CD4-positive, alpha-beta T cell treated with Interleukin-15 for 4 hours (primary cell): ENCODE results near the gene HOXC5.
"Not testable (repeated sequence)": the region's sequence is repeated elsewhere in the genome, so short reads cannot be mapped to it uniquely, and the experiment has no call there.

ENCODE experiments used
- DNase-seq: peaks from one replicate; pipeline ENCODE4 v3.0.0-alpha.2; 2020; ENCODE audit warnings: low spot score

HOXC5 gene

DNA sequence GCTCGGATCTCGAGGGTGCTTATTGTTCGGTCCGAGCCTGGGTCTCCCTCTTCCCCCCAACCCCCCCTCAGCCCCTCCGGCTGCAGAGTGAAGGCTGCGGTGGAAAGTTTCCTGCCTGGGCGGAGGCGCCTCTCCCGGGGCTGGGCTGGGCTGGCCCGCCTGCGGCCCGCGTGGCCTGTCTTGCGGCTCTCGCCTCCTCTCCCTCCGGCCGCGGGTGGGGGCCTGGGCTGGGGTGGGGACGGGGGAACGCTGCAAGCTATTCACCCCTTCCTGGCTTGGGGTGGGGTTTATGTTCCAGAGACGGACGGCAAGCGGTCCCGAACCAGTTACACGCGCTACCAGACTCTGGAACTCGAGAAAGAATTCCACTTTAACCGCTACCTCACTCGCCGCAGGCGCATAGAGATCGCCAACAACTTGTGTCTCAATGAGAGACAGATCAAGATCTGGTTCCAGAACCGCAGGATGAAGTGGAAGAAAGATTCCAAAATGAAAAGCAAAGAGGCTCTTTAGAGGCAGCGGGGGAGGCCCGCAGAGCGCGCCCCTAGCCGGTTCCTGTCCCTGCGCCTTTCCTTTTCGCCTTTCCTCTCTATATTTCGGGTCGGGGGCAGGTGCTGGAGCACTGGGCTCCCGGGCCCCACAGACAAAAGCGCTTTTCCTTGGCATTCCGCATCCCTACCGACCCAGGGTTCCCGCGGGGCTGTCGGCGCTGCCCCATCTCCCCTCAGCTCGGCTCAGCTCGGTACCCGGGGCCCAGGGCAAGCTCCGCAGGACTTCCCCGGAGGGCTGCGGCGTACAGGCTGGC is 1.3 kb downstream of the HOXC5 start:
- DNase-seq, result no peak

GRCh38 chr12:54034785-54035310 is 2.0 kb downstream of the HOXC5 start:
- no peak for DNase-seq

DNA sequence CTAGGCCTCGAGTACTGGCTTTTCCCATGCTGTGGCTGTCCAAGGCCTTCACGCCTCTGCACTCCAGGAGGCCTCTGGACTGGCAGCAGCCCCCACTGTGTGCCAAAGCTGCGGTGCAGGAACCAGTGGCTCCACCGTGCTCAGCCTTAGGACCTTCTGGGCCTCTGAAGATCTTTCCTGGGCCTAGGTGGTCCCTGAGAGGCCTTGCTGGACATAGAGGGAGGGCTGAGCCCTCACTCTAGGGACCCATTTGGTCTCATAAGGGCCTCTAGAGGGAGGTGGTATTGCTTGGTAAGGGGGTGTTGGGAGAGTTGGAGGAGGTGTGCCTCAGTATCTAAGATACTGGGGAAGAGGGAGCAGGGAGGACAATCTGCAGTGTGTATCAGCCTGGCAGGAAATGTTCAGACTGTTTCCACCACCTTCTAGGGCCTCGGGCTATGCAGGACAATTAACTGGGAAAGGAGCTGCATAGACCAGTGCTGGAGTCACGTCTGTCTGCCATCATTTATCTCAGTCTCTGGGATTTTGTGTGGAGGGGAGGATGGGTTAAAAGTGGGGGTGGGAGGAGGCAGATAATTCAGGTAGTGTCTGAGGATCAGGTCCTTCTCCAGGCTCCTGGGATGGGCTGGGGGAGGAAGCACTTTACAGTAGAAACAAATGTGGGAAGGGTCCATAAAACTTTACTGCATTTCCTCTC is 2.9 kb downstream of the HOXC5 start:
- DNase-seq, result no peak

DNA sequence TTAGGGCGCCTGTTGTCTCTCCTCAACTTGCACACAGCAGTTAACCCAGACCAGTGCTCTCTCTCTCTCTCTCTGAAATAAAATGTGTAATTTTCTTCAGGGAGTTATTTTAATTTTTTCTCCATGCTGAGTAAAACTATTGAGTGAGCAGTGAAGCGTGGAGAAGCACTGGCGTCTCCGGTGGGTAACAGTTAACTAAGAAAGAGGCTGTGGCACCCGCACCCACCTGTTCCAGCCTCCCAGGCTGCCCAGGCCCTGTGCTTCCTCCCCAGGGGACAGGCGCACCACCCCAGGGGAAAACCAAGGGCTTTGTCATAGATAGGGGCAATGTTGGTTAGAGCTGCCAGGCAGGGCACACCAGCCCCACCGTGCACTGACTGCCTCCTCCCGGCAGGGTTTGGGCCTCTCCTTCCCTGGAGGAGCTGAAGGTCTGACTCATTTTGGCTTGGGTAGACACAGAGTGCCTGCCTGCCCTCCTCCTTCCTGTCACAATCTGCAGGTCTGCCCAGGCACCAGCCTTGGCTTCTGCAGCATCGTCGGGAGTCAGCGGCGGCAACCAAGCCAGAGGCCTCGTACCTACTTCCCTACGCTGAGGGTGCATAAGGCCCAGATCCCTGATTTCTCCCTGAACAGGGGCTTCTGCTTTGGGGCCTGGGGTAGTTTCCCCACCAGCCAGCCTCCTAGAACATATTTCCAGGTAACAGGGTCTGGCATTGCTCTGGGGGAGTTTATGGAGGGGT is 3.9 kb downstream of the HOXC5 start:
- DNase-seq, result no peak

GRCh38 chr12:54037360-54038283 is 4.8 kb downstream of the HOXC5 start:
- DNase-seq, result no peak

DNA sequence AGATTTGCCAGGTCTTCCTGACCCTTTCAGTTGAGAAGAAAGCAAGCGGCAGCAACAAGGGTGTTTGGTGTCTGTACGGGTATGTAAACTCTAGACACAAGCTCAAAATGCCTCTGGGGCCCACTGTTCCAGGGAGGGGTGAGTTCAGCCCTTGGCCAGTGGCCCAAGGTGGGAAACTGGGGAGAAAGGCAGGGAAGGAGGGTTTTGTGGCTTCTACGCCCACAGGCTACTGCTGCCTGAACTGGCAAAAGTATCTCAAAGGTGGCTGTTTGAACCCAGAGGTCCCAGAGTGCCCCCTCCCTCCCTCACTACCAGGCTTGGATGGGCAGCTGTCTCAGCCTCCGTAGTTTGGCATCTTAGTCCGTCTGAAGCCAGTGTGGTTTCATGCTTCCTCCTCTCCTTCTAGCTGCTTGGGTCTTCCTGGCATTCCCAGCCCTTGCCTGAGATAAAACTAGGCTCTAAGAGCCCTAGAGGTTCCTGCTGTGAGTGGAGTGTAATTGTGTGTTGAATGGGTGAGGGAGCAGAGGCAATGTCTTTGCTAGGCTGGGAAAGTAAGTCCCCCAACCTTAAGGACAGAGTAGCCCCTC is 5.5 kb downstream of the HOXC5 start:
- no peak for DNase-seq

- DNase-seq, result no peak
These were observed 6.1 kb downstream of the HOXC5 start for GRCh38 chr12:54038871-54039414.

- DNase-seq, result no peak
These were observed 6.7 kb downstream of the HOXC5 start for GRCh38 chr12:54039417-54040147.

- DNase-seq, result no peak
These were observed 7.3 kb downstream of the HOXC5 start for GRCh38 chr12:54040148-54040494.

GRCh38 chr12:54040648-54041047 is 7.8 kb downstream of the HOXC5 start:
- no peak for DNase-seq

DNA sequence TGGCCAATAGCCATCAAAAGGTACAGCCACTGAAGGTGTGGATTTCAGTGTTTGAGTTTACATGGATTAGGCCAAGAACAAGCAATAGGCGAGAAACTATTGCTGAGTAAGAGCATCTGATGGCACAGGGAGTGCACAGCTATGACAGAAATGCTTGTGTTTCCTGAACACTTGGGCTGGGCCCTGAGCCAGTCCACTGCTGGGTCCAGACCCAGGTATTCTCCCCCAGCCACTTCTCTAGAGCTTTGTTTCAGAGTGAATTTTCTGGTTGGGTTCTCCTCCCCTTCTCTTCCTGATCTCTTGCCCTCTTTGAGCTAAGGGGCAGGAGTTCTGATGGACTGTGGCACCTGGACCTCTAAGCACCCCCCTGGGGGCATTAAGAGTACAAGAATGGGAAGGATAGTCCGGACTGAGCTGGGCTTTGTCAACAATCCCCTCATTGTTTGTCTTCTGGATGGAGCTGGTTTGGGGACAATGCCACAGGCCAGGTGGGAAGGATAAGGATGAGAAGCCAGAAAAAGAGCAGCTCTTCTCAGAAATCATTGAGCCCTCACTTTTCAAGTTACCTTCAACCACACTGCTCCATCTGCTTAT is 8.3 kb downstream of the HOXC5 start:
- no peak for DNase-seq

- not testable (repeated sequence) for DNase-seq
These were observed 9.2 kb downstream of the HOXC5 start for GRCh38 chr12:54042033-54042432.

DNA sequence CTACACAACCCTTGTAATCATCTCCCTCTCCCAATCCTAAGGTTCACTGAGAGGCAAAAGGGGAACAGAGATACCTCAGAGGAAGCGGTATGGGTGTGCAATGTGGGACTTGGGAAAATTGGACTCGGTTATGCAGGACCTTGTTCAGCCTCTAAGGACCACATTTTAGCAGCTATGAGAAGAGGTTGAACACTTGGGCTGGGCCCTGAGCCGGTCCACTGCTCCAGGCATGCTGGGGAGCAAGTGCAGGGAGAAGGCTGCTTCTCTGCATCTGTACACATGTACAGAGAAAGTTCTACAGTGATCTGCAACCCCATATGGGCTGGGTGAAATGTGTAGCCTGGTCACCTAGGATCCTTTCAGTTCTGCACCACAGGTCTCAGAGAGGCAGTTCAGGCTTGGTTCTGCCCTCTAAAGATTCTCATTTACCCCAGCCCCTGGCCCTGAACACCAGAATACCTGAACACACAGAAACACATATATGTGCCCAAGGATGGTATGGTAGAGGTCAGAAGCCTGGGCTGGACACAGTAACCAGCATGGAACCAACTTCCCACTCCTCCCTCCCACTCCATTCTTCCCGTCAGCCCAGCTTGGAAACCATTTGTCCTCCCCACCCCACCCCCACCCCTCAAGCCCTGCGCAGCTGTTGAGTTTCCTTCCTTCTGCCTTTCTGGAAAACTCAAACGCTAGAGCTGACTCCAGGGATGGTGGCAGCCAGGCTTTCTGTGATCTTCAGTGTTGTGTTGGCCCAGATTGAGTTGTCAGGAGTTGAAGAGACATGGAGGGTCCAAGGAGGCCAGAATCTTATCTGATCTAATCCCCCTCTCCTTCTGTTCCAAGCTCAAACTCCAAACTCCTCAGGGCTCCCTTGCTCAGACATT is 10.4 kb downstream of the HOXC5 start:
- no peak for DNase-seq

DNA sequence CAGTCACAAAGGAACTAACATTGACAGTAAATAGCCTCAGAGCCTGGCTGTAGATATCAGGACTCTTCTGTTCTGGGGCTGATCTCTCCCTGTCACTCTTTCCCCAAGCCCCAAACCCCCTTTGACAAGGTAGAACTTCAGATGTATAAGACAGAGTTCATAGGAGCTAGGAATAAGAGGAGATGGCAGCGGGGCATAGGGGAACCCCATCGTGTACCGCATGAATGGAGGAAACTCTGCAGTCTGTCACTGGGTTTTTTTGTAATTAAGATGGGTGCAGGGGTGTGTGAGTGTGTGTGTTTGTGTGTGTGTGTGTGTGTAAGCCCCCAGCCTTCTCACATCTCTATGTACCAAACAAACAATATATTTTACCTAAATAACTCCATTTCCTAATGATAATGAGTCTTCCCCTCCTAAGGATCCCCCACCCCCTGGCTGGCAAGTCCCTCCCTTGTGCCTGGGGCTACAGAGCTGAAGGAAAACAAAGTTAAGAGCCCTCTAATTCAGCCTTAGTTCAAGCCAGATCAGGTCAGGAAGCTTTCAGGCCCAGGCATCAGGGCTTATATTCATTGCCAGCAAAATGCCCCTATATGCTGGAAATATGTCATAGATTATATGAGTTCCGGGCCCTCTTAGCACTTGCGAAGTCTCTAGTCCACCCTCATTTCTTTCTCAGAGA is 11.7 kb downstream of the HOXC5 start:
- no peak for DNase-seq

GRCh38 chr12:54045401-54045800 is 12.6 kb downstream of the HOXC5 start:
- no peak for DNase-seq

DNA sequence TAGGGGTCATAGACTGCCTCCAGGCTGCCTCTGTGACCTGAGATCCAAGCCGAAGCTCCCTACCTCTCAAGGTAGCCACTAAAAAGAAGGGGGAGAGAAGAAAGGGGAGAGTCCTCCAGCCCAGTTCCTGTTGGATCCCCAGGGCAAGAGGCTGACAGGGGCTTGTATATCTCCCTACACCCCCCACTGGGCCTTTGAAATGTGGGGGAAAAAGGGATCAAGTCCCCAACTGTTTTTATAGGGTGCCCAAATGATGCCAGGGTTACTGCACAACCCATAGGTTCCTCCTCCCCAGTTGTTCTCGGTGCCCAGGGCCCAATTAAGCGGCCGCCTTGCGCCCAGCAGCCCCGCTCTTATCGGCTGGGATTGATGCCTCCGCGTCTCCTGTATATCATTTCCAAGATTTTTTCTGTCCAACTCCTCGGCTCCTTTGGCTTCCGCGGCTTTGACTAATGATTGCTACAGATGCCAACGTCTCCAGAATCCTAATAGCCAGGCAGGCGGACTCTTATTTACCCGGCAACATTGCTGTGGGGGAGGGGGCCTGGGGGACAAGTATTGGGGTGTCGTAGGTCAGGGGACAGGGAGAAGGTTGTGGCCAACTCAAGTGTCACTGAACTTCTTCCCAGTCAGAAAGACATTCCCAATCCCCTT is 13.1 kb downstream of the HOXC5 start:
- no peak for DNase-seq

DNA sequence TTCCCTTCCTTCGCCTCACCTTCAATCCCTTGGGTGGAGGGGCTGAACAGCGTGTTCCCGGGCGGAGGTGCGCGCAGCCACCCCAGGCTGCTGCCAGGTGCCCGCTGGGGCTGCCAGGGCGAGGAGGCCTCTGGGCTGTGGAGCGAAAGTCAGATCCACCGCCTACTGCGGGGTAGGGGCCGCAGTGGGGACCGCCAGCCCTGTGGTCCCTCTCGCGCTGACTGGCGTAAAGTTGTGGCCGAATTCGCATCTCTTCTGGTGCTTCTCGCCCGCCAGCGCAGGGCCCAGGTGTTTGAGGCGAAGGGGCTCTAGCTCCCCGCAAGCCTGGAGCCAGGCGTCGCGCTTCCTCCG is 13.9 kb downstream of the HOXC5 start:
- no peak for DNase-seq
